ENCODE results near the gene COMTD1. TPM values are rescaled to one million over a fixed set of nuclear protein-coding genes. Genes with fewer than 3 reads are reported as not detected.

COMTD1 gene
- total and polyA plus RNA-seq, 10 of the 15 experiments (the other 5 are each of a cell fraction or from before 2014, with no cell fraction given) = 0.39 to 64.3 (median 26.0) TPM

DNA sequence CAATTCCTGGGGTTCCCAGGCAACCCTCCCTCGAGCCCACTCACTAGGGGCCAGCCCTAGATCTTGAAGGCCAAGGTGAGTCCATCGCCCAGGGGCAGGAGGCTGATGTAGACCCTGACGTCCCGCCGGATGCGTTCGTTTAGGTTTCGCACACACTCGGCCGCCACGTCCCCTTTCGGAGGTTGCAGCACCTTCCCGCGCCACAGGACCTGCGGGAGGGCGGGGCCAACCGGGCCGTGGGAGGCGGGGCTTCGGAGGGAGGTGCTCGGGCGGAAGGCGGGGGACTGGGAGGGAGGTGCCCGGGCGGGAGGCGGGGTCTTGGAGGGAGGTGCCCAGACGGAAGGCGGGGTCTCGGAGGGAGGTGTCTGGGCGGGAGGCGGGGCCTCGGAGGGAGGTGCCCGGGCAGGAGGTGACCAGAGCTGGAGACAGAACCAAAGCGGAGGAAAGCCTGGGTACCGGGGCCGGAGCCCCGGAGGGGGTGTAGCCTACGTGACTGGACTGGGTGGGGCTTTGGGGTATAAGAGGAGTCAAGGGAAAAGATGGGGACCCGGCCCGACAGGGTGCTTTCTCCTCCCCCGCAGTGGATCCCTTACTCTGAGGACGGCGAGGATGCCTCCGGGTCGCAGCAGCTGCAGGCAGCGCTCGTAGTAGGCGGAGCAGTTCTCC is 1.6 kb downstream of the COMTD1 start (continued):
- TF ChIP-seq SMAD5 (IDR thresholded peaks at IDR 0.05; ENCODE audit: low read depth) (0 out of 2 replicates have a peak, but pooled peaks have one; percentile 14), ETV6 (conservative IDR thresholded peaks at IDR 0.05 in 1 of 2, IDR thresholded peaks at IDR 0.05 in 1 of 2; ENCODE audit: borderline replicate concordance in 1 of 2, low read depth in 1 of 2) (no peak), DPF2 (IDR thresholded peaks at IDR 0.05) (no peak), TCF12 (IDR thresholded peaks at IDR 0.05; ENCODE audit: low read depth, low read length) (no peak), NFXL1 (IDR thresholded peaks at IDR 0.05; ENCODE audit: borderline replicate concordance) (no peak), MXI1 (IDR thresholded peaks at IDR 0.05; ENCODE audit: low read depth, low read length) (0 out of 2 replicates have a peak, but pooled peaks have one; percentile 45)
- TF ChIP-seq, protein P1, sequence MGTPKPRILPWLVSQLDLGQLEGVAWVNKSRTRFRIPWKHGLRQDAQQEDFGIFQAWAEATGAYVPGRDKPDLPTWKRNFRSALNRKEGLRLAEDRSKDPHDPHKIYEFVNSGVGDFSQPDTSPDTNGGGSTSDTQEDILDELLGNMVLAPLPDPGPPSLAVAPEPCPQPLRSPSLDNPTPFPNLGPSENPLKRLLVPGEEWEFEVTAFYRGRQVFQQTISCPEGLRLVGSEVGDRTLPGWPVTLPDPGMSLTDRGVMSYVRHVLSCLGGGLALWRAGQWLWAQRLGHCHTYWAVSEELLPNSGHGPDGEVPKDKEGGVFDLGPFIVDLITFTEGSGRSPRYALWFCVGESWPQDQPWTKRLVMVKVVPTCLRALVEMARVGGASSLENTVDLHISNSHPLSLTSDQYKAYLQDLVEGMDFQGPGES (IDR thresholded peaks at IDR 0.05) = no peak

DNA sequence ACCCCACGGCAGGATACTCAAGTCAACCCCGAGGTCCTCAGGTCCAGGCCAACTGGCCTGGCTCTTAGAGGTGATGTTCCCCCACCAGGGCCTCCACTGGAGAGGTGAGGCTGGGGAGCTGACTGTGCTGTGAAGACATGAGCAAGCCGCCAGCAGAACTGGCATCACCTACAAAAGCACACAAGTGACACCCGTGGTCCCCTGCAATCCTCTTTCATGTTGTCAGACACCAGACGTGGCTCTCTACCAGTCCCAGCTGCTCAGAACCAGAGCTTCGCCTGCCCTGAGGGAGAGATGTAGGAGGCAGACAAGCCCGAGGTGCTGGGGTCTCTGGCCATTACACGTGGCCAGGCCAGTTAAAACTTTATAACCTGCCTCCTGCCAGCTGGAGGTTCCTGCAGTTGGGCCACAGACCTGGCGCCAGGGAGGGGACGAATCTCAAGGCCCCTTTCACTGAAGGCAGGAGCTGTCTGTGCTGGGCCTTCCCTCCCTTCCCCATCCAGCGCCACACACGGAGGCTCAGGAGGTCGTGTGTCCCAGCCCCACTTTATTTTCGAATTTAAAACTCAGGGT is 2.2 kb downstream of the COMTD1 start:
- FAIRE-seq (no peak), ATAC-seq (no peak), DNase-seq (ENCODE audit: low read depth, low spot score) (no peak)
- peak overlapping the region; percentile 76 for H3K9ac ChIP-seq (ENCODE audit: control insufficient read depth, insufficient read depth, low read length)
- no peaks in the 10 kb centered on the region for H3K27me3 ChIP-seq (replicated peaks in 1 of 2; ENCODE audit: control insufficient read depth in 2 of 2, insufficient read depth in 2 of 2, low read length in 1 of 2)
- ChIA-PET POLR2A (interaction anchor here (0.6 to 2.5 kb wide), 3 partner anchors 21 to 49 kb away, joined by 3 to 26 read pairs (median 4); partner anchors contain the start of gene VDAC2), RAD21 (ENCODE audit: unreplicated experiment) (interaction anchor here (1.0 to 3.4 kb wide), 7 partner anchors 23 to 224 kb away, joined by 3 to 52 read pairs (median 4); partner anchors contain the start of gene SAMD8), CTCF (interaction anchor here (3.4 to 14.5 kb wide), 5 partner anchors 9 to 990 kb away, joined by 27 to 207 read pairs (median 41); partner anchors contain the start of gene VDAC2), SMC1A (ENCODE audit: uncharacterized antibody, unreplicated experiment) (interaction anchor here (0.9 to 2.7 kb wide), 5 partner anchors 23 to 1070 kb away, joined by 3 to 13 read pairs (median 3); partner anchors contain the start of gene VDAC2)
- peaks cover 12% of the 10 kb centered on the region for H3K79me2 ChIP-seq (ENCODE audit: control insufficient read depth, insufficient read depth, low read length)
- no peak for TF ChIP-seq CBX3 (IDR thresholded peaks at IDR 0.05; ENCODE audit: borderline replicate concordance, low read depth)
- TF ChIP-seq LARP7 (IDR thresholded peaks at IDR 0.05) = peak; percentile 33; the same call in 1 of the 2 replicates
- TF ChIP-seq, protein P2, sequence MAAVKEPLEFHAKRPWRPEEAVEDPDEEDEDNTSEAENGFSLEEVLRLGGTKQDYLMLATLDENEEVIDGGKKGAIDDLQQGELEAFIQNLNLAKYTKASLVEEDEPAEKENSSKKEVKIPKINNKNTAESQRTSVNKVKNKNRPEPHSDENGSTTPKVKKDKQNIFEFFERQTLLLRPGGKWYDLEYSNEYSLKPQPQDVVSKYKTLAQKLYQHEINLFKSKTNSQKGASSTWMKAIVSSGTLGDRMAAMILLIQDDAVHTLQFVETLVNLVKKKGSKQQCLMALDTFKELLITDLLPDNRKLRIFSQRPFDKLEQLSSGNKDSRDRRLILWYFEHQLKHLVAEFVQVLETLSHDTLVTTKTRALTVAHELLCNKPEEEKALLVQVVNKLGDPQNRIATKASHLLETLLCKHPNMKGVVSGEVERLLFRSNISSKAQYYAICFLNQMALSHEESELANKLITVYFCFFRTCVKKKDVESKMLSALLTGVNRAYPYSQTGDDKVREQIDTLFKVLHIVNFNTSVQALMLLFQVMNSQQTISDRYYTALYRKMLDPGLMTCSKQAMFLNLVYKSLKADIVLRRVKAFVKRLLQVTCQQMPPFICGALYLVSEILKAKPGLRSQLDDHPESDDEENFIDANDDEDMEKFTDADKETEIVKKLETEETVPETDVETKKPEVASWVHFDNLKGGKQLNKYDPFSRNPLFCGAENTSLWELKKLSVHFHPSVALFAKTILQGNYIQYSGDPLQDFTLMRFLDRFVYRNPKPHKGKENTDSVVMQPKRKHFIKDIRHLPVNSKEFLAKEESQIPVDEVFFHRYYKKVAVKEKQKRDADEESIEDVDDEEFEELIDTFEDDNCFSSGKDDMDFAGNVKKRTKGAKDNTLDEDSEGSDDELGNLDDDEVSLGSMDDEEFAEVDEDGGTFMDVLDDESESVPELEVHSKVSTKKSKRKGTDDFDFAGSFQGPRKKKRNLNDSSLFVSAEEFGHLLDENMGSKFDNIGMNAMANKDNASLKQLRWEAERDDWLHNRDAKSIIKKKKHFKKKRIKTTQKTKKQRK (IDR thresholded peaks at IDR 0.05; ENCODE audit: low read depth, low read length) = no peak
- no peak for TF ChIP-seq NR2C2 (IDR thresholded peaks at IDR 0.05; ENCODE audit: borderline replicate concordance, control insufficient read depth, insufficient read length, low read depth)
- TF ChIP-seq, protein P3, sequence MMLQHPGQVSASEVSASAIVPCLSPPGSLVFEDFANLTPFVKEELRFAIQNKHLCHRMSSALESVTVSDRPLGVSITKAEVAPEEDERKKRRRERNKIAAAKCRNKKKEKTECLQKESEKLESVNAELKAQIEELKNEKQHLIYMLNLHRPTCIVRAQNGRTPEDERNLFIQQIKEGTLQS (IDR thresholded peaks at IDR 0.05; ENCODE audit: borderline replicate concordance, extremely low read depth, low read depth, low read length) = no peak
- TF ChIP-seq SMAD5 (IDR thresholded peaks at IDR 0.05; ENCODE audit: low read depth) = peak; percentile 53; the same call in 1 of the 2 replicates
- TF ChIP-seq MTA3 (IDR thresholded peaks at IDR 0.05; ENCODE audit: borderline replicate concordance, low read length) = 0 out of 2 replicates have a peak, but pooled peaks have one; percentile 50
- peak overlapping the region; percentile 77 for H3K27ac ChIP-seq (ENCODE audit: control insufficient read depth, insufficient read depth)
- H3K9me3 ChIP-seq (replicated peaks; ENCODE audit: control insufficient read depth, insufficient read depth, low read length) = no peaks in the 10 kb centered on the region
- TSS peak; percentile 53 for BruUV-seq (replicated peaks)
- H3K36me3 ChIP-seq (ENCODE audit: control insufficient read depth in 2 of 2, insufficient read depth in 2 of 2, low read length in 1 of 2) = peaks cover 16 to 22% of the 10 kb centered on the region in 2 experiments
- H3K4me1 ChIP-seq (ENCODE audit: control insufficient read depth, insufficient read depth, low read length) = peaks cover 11% of the 10 kb centered on the region
- in situ Hi-C loops (cut with MboI) (loop anchor here (5.0 to 10.0 kb wide), 3 partner anchors 121 to 1349 kb away; partner anchors contain the start of gene SAMD8), intact Hi-C loops (cut with micrococcal nuclease; ENCODE audit: unreplicated experiment) (loop anchor here (5.0 kb wide), 1 partner anchor 1346 kb away; no protein-coding TSS in a partner anchor)
- WGBS (ENCODE audit: insufficient coverage, insufficient replicate concordance, low lambda C conversion rate, missing lambda C conversion rate) = 48% methylated on average over 14 of the region's 14 CpGs
- H3K4me2 ChIP-seq (ENCODE audit: control insufficient read depth, insufficient read depth) = peak overlapping the region; percentile 99
- H3K4me3 ChIP-seq = peak overlapping the region; percentile 44; the same call in 1 of the 2 replicates
- H4K20me1 ChIP-seq (ENCODE audit: control insufficient read depth, insufficient read depth) = no peaks in the 10 kb centered on the region
- H2AFZ ChIP-seq (ENCODE audit: control insufficient read depth, low read depth, low read length) = peak overlapping the region; percentile 81

All from GM12878 (cell line).